GM19240 (cell line): Measurements from ENCODE around the gene APBA2.
"Not testable (repeated sequence)": the region's sequence is repeated elsewhere in the genome, so short reads cannot be mapped to it uniquely, and the experiment has no call there.

Experiments used
- DNase-seq: peaks from one replicate; pipeline ENCODE4 v3.0.0; 2011; ENCODE audit warnings: low spot score; ENCODE audit not compliant: insufficient read length

APBA2 gene

GRCh38 chr15:29149738-29150075 is 263.9 kb downstream of the APBA2 start:
- DNase-seq: no peak

GRCh38 chr15:29150515-29151483 is 265.0 kb downstream of the APBA2 start:
- no peak for DNase-seq

DNA sequence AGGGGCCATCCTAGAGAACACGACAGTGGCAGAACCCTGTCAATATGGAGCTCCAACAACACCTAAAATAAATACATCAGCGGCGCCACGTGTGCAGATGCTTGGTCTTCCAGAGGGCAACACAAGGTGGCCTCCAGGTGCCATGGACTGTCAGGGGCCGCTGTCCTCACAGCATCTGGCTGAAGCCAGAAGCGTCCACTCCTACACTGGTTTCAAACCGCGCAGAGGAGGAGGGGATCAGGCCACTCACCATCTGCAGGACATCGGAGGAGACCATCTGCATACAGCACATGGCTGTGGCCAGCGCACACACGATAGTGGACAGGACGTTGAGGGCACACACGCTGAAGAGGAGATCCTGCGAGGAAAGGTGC is 265.7 kb downstream of the APBA2 start:
- DNase-seq: no peak

DNA sequence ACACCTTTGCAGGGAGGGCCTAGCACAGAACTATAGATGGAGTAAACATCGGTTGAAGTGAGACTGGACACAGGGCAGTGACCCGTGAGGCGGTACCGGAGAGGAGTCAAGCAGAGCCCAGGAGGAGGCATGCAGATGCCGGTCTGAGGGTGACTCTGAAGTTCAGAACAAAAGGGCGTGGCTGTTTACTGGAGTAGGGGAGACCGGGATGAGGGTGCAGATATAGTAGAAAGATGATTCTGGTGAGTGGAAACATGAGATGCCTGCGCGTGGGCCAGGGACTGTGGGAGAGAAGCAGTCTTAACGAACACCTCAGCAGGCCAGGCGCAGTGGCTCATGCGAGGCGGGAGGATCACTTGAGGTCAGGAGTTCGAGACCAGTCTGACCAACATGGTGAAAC is 270.7 kb downstream of the APBA2 start:
- no peak for DNase-seq

- no peak for DNase-seq
Observed at GRCh38 chr15:29159771-29160455, 274.1 kb downstream of the APBA2 start.

DNA sequence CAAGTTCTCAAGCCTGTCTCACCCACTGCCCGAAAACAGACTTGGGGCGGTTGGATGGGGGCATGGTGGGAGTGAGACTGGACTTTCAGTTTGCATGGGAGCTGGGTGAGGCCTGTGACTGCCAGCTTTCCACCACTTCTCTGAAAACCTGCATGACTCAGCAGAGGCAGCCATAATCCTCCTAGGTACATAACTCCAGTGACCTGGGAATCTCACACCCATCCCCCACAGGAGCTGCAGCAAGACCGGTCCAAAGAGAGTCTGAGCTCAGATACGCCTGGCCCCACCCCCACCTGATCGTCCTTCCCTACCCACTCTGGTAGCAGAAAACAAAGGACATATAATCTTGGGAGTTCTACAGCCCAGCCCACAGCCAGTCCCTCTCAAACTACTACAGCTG is 276.6 kb downstream of the APBA2 start:
- no peak for DNase-seq

GRCh38 chr15:29167122-29167521 is 281.3 kb downstream of the APBA2 start:
- DNase-seq: not testable (repeated sequence)
